GM12891 (cell line): ENCODE data around the gene GFOD1.
"Not testable (repeated sequence)": the region's sequence is repeated elsewhere in the genome, so short reads cannot be mapped to it uniquely, and the experiment has no call there.

ENCODE experiments used
- DNase-seq: peaks from one replicate; pipeline ENCODE4 v3.0.0; 2011; ENCODE audit warnings: low spot score; ENCODE audit not compliant: insufficient read length
- FAIRE-seq: peaks from 2 replicates; lab custom pipeline; 2011; peaks lifted over from hg19 to GRCh38; lab: Jason Lieb, UNC
- PAX5 ChIP-seq: IDR thresholded peaks from 2 replicates; pipeline ENCODE4 v1.6.1; 2011; ENCODE audit warnings: low read length, moderate library complexity, mild to moderate bottlenecking; ENCODE audit not compliant: insufficient read depth, severe bottlenecking
- POLR2A ChIP-seq: IDR thresholded peaks from 2 replicates; pipeline ENCODE4 v1.6.1; 2011; ENCODE audit warnings: low read depth, low read length, control low read depth
- POLR2AphosphoS5 ChIP-seq: IDR thresholded peaks from 2 replicates; pipeline ENCODE4 v1.6.1; 2011; ENCODE audit warnings: low read depth, low read length, control low read depth
- POU2F2 ChIP-seq: IDR thresholded peaks from 2 replicates; pipeline ENCODE4 v1.6.1; 2011; ENCODE audit warnings: low read depth, mild to moderate bottlenecking, control low read depth, low read length, moderate library complexity
- SPI1 ChIP-seq: IDR thresholded peaks from 2 replicates; pipeline ENCODE4 v1.6.1; 2011; ENCODE audit warnings: low read depth, low read length, control low read depth
- TAF1 ChIP-seq: IDR thresholded peaks from 2 replicates; pipeline ENCODE4 v1.6.1; 2011; ENCODE audit warnings: low read depth, low read length, control low read depth

The GFOD1 gene

GRCh38 chr6:13332349-13332706, 155.1 kb downstream of the GFOD1 start:
- no peak for TF ChIP-seq POLR2AphosphoS5
- no peak for TF ChIP-seq TAF1
- no peak for TF ChIP-seq SPI1
- TF ChIP-seq PAX5, result no peak
- TF ChIP-seq POLR2A, result no peak
- TF ChIP-seq POU2F2, result no peak
- FAIRE-seq, result no peak
- DNase-seq, result no peak

GRCh38 chr6:13331516-13332348, 155.7 kb downstream of the GFOD1 start:
- DNase-seq, result no peak
- FAIRE-seq, result peak; percentile 55
- TF ChIP-seq PAX5 (no peak), POU2F2 (no peak), POLR2AphosphoS5 (no peak), POLR2A (no peak), TAF1 (no peak), SPI1 (no peak)

- FAIRE-seq (no peak), DNase-seq (no peak)
- TF ChIP-seq TAF1 (no peak), POLR2A (no peak), POLR2AphosphoS5 (no peak), SPI1 (no peak), POU2F2 (no peak), PAX5 (no peak)
Observed at GRCh38 chr6:13328875-13329183, 158.6 kb downstream of the GFOD1 start.

GRCh38 chr6:13328076-13328874, 159.1 kb downstream of the GFOD1 start, which contains the start of gene TBC1D7:
Gene TBC1D7 (minus strand): TSS chr6:13328537. CDS start chr6:13326898, 1,639 bp downstream.
- TF ChIP-seq PAX5, result no peak
- peak; percentile 83 for TF ChIP-seq POLR2AphosphoS5
- TF ChIP-seq SPI1, result no peak
- TF ChIP-seq TAF1, result 0 out of 2 replicates have a peak, but pooled peaks have one; percentile 9
- TF ChIP-seq POU2F2, result 0 out of 2 replicates have a peak, but pooled peaks have one; percentile 12
- TF ChIP-seq POLR2A, result peak; percentile 89
- DNase-seq (peak; percentile 77), FAIRE-seq (peak; percentile 95)

- no peak for TF ChIP-seq TAF1
- TF ChIP-seq POU2F2, result no peak
- TF ChIP-seq SPI1, result no peak
- no peak for TF ChIP-seq POLR2AphosphoS5
- no peak for TF ChIP-seq PAX5
- TF ChIP-seq POLR2A, result no peak
- FAIRE-seq (peak; percentile 23), DNase-seq (no peak)
Observed at GRCh38 chr6:13327691-13328075, 159.7 kb downstream of the GFOD1 start.

- not testable (repeated sequence) for DNase-seq, FAIRE-seq
Observed at GRCh38 chr6:13326031-13326586, 161.3 kb downstream of the GFOD1 start.

GRCh38 chr6:13319891-13320564, 167.4 kb downstream of the GFOD1 start:
- no peak for FAIRE-seq
- no peak for DNase-seq
- TF ChIP-seq POLR2A, result no peak

- TF ChIP-seq POU2F2 (no peak), PAX5 (no peak), TAF1 (no peak), POLR2A (no peak), SPI1 (no peak), POLR2AphosphoS5 (no peak)
Observed at GRCh38 chr6:13318821-13319220, 168.6 kb downstream of the GFOD1 start.

GRCh38 chr6:13315896-13316295, 171.5 kb downstream of the GFOD1 start:
- no peak for TF ChIP-seq POLR2A
- TF ChIP-seq POLR2AphosphoS5, result no peak
- TF ChIP-seq POU2F2, result no peak
- no peak for TF ChIP-seq TAF1
- no peak for TF ChIP-seq SPI1
- TF ChIP-seq PAX5, result no peak
- DNase-seq (no peak), FAIRE-seq (no peak)

More at GRCh38 chr6:13318821-13319220, 168.6 kb downstream of the GFOD1 start:
- DNase-seq, result no peak
- FAIRE-seq, result no peak
